Measurements from ENCODE around the gene MRRF.

The MRRF gene

GRCh38 chr9:122228568-122229484 is 35.9 kb upstream of the MRRF start, which contains the start of gene LHX6:
Gene LHX6 (minus strand): TSS chr9:122228957. CDS start chr9:122228740, 217 bp downstream.
- DNase-seq (ENCODE audit: low spot score), result no peak

DNA sequence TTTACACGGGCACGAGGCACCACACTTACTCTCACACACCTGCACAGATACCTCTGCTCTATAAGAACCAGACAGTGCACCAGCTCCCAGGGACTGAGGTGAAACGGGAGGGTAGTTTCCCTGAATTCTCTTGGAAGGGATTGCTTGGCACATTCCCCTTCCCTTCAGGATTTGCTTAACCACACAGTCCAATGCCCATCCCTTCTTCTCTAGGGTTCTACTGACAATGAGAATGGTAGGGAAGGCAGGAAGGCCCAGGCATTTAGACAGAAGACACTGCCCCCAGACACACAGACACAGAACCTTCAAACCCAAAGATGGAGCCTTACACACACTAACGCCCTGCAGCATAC is 35.2 kb upstream of the MRRF start:
- no peak for DNase-seq (ENCODE audit: low spot score)

- no peak for DNase-seq (ENCODE audit: low spot score)
Measured at GRCh38 chr9:122232796-122233306, 31.8 kb upstream of the MRRF start.

DNA sequence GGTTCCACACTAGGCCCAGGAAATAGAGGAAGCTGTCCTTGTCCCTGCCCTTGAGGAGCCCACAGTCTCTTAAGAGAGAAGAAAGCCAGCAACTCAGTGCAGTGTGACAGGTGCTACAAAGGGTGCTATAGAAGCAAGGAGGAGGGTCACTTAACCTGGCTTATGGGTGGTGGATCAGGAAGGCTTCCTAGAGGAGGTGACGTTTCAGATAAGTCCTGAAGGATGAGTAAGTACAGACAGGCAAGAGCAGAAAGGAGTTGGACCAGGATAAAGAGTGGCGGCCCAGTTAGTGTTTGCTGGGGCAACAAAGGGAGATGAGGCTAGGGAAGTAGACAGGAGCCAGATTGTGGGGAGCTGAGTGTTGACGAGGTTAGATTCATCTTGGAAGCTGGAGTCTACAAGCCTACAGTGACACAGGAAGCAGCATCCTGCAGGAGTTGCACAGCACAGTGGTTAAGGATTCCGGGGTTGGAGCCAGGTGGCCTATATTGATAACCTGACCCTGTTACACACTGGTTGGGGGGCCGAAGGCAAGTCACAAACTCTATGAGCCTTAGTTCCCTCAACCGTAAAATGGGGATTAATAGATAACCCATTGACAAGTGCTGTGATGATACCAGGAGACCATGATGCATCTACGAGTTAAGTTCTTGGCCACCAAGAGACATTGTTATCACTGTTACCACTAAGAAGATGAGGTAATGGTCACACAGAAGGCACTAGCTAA is 30.5 kb upstream of the MRRF start:
- DNase-seq (ENCODE audit: low spot score), result no peak

- peak; percentile 64 for DNase-seq (ENCODE audit: low spot score)
Measured at GRCh38 chr9:122236681-122237080, 28.0 kb upstream of the MRRF start.

DNA sequence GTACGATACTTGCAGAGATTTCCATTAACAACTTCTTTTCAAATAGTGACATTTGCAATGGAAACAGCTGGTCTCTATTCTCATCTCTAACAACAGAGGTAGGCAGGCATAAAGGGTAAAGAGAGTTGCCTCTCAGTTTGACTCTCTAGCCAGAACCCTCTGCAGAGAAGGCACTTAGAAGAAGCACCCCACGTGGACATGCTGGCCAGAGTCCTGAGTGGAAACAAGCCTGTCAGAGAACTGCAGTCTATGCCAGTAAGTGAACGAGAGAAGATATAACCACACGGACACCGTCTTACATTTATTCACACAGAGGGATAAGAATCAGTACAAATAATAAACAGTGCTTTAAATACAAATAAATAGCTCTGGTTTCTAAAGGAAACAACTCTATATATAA is 25.0 kb upstream of the MRRF start:
- peak; percentile 37 for DNase-seq (ENCODE audit: low spot score)

GRCh38 chr9:122244349-122244748 is 20.3 kb upstream of the MRRF start:
- DNase-seq (ENCODE audit: low spot score), result no peak

GRCh38 chr9:122246666-122247065 is 18.0 kb upstream of the MRRF start:
- no peak for DNase-seq (ENCODE audit: low spot score)

GRCh38 chr9:122248448-122248865 is 16.2 kb upstream of the MRRF start:
- no peak for DNase-seq (ENCODE audit: low spot score)

DNA sequence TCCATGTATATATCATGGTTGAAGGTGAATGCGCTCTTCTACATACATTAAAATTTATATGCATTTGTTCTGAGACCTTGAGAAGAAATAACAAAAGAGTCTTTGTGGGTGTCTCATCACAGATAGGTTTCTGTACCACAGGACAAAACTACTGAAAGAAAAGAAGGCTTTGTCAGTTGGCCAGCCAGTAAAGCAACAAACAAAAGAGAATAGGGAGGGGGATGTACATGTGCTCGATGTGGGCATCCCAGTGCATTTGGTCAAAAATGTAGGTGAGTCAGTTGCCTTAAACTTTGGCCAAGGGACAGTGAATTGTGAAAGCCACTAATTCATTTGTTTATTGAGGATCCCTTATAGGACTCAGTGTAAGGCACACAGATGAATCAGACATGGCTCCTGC is 13.3 kb upstream of the MRRF start:
- peak; percentile 55 for DNase-seq (ENCODE audit: low spot score)

DNA sequence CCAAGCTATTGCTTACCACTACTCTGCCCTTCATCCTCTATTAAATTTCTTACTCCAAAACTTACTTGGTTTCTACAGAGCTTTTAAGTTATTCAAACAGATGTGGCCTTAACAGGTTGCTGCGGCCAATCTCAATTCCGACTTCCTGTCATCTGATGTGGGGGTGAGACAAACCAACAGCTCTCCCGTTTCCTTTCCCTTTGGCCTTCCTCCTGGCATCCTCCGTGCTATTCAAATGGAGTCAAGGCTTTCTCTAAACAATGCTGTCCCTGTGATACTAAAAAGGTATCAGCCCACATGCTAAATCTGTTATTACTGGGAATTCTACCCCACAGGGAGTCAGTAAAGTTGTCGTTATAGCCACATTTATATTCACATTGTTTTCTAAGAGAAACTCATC is 11.9 kb upstream of the MRRF start:
- DNase-seq (ENCODE audit: low spot score), result no peak

- no peak for DNase-seq (ENCODE audit: low spot score)
Measured at GRCh38 chr9:122254761-122255160, 9.9 kb upstream of the MRRF start.

DNA sequence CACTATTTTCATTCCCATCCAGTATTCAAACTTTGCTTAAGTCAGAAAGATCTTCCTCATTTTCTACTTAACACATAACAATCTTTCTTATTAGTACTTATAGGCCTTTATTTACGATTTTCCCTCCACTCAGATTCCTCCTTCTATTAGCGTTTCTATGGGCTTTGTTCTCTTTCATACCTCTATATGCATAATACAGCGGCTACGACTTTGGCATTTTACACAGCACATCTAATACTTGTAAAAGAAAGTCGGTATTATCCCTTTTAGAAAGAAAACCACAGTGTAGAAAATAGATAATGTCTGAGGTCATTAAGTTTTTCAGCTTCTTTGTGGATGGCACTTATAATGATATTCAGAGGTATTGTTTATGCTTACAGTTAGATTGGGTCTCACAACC is 8.5 kb upstream of the MRRF start:
- DNase-seq (ENCODE audit: low spot score), result no peak

GRCh38 chr9:122258886-122259415 is 5.7 kb upstream of the MRRF start:
- no peak for DNase-seq (ENCODE audit: low spot score)

DNA sequence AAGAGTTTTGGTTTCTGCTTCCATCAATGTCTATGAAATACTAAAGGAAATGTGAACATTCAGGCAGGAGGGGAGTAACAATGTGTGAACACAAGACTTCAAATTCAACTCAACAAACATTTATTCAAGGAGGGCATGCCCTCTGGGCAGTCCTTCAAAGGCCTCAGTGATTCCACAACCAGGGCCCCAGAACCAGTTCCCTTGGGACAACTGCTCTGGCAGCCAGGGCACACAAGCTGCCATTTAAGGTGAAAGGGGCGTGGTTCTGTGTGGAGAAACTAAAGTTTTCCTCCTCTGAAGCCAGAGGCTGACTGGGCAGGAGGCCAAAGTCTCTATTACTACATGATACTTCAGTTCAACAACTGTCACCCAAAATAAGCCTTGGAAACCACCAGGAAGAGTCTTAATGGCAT is 3.2 kb upstream of the MRRF start:
- DNase-seq (ENCODE audit: low spot score), result peak; percentile 6

DNA sequence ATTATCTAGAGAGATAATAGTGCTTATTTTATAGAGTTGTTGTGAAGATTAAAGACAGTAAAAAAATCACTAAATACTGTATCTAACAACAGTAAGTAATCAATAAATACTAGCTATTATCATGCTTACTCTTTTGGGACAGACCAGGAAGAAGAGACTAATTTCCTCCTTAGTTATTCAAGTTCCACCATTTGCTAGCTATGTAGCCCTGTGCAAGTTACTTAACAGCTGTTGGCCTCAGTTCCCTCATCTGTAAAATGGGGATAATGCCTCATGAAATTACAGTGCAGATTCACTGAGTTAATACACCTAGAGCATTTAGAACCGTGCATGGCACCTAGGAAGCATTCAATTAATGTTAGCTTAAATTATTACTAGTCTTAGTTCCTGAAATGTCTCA is 2.6 kb upstream of the MRRF start:
- DNase-seq (ENCODE audit: low spot score), result no peak

GRCh38 chr9:122263699-122264349 is 858 bp upstream of the MRRF start:
- DNase-seq (ENCODE audit: low spot score), result no peak

GRCh38 chr9:122265149-122265915 is 650 bp downstream of the MRRF start:
- peak; percentile 14 for DNase-seq (ENCODE audit: low spot score)

- no peak for DNase-seq (ENCODE audit: low spot score)
Measured at GRCh38 chr9:122268041-122268814, 3.5 kb downstream of the MRRF start.

DNA sequence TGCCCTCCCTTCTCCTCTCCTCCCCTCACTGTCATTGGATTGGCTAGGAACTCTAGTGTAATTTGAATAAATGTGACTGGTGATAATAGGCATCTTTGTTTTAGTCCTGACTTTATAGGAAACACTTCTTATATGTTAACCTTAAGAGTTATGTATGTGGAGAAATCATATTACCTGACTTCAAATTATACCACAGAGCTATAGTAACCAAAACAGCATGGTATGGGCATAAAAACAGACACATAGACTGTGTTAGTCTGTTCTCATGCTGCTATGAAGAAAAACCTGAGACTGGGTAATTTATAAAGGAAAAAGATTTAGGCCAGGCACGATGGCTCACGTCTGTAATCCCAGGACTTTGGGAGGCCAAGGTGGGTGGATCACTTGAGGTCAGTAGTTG is 9.4 kb downstream of the MRRF start:
- no peak for DNase-seq (ENCODE audit: low spot score)

DNA sequence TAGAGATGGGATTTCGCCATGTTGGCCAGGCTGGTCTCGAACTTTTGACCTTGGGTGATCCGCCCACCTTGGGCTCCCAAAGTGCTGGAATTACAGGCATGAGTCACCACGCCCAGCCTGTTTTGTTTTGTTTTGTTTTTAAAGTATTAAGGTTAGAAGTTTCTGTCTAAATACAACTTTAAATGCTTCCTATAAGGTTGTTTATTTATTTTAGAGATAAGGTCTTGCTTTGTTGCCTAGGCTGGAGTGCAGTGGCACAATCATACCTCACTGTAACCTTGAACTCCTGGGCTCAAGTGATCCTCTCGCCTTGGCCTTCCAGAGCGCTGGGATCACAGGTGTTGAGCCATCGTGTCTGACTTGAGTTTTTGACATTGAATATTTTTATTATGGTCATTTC is 11.4 kb downstream of the MRRF start:
- no peak for DNase-seq (ENCODE audit: low spot score)

Measured in Ammon's horn (tissue), 1 donor.